ENCODE data around the gene GALNT17. TPM values are rescaled to one million over a fixed set of nuclear protein-coding genes. Genes with fewer than 3 reads are reported as not detected.

GALNT17 gene
- total RNA-seq, 1 donor from 2014 or later: 3.9 TPM

- Mint-ChIP-seq H3K27ac (no peak overlapping the region), H3K4me3 (ENCODE audit: low read depth) (no peak overlapping the region), H3K4me1 (ENCODE audit: low read depth) (no peaks in the 10 kb centered on the region), H3K27me3 (peaks cover 4% of the 10 kb centered on the region), H3K36me3 (ENCODE audit: insufficient read depth) (no peaks in the 10 kb centered on the region), H3K9me3 (ENCODE audit: low read depth) (peaks cover 9% of the 10 kb centered on the region)
- DNase-seq (ENCODE audit: low spot score, unreplicated experiment): no peak
- TF ChIP-seq CTCF (IDR thresholded peaks at IDR 0.05; ENCODE audit: unreplicated experiment): no peak
Observed at GRCh38 chr7:71706597-71706975, 574.6 kb downstream of the GALNT17 start.

GRCh38 chr7:71707041-71707440 is 575.1 kb downstream of the GALNT17 start:
- no peak overlapping the region for H3K27ac Mint-ChIP-seq
- no peak for TF ChIP-seq CTCF (IDR thresholded peaks at IDR 0.05; ENCODE audit: unreplicated experiment)
- H3K4me1 Mint-ChIP-seq (ENCODE audit: low read depth): no peaks in the 10 kb centered on the region
- no peaks in the 10 kb centered on the region for H3K36me3 Mint-ChIP-seq (ENCODE audit: insufficient read depth)
- peaks cover 7% of the 10 kb centered on the region for H3K9me3 Mint-ChIP-seq (ENCODE audit: low read depth)
- peaks cover 7% of the 10 kb centered on the region for H3K27me3 Mint-ChIP-seq
- DNase-seq (ENCODE audit: low spot score, unreplicated experiment): no peak
- no peak overlapping the region for H3K4me3 Mint-ChIP-seq (ENCODE audit: low read depth)

GRCh38 chr7:71708710-71709109 is 576.8 kb downstream of the GALNT17 start:
- Mint-ChIP-seq H3K27ac (no peak overlapping the region), H3K4me1 (ENCODE audit: low read depth) (no peaks in the 10 kb centered on the region), H3K9me3 (ENCODE audit: low read depth) (peaks cover 6% of the 10 kb centered on the region), H3K27me3 (peaks cover 13% of the 10 kb centered on the region), H3K36me3 (ENCODE audit: insufficient read depth) (no peaks in the 10 kb centered on the region), H3K4me3 (ENCODE audit: low read depth) (no peak overlapping the region)
- TF ChIP-seq CTCF (IDR thresholded peaks at IDR 0.05; ENCODE audit: unreplicated experiment): no peak
- DNase-seq (ENCODE audit: low spot score, unreplicated experiment): no peak

GRCh38 chr7:71710442-71710841 is 578.5 kb downstream of the GALNT17 start:
- H3K27ac Mint-ChIP-seq: no peak overlapping the region
- no peak for TF ChIP-seq CTCF (IDR thresholded peaks at IDR 0.05; ENCODE audit: unreplicated experiment)
- peaks cover 5% of the 10 kb centered on the region for H3K9me3 Mint-ChIP-seq (ENCODE audit: low read depth)
- no peaks in the 10 kb centered on the region for H3K36me3 Mint-ChIP-seq (ENCODE audit: insufficient read depth)
- no peak overlapping the region for H3K4me3 Mint-ChIP-seq (ENCODE audit: low read depth)
- no peak for DNase-seq (ENCODE audit: low spot score, unreplicated experiment)
- H3K27me3 Mint-ChIP-seq: peaks cover 13% of the 10 kb centered on the region
- H3K4me1 Mint-ChIP-seq (ENCODE audit: low read depth): no peaks in the 10 kb centered on the region

- no peak for TF ChIP-seq CTCF (IDR thresholded peaks at IDR 0.05; ENCODE audit: unreplicated experiment)
- H3K36me3 Mint-ChIP-seq (ENCODE audit: insufficient read depth): no peaks in the 10 kb centered on the region
- H3K4me1 Mint-ChIP-seq (ENCODE audit: low read depth): no peaks in the 10 kb centered on the region
- H3K27me3 Mint-ChIP-seq: peaks cover 20% of the 10 kb centered on the region
- no peak overlapping the region for H3K27ac Mint-ChIP-seq
- H3K9me3 Mint-ChIP-seq (ENCODE audit: low read depth): peaks cover 3% of the 10 kb centered on the region
- no peak for DNase-seq (ENCODE audit: low spot score, unreplicated experiment)
- no peak overlapping the region for H3K4me3 Mint-ChIP-seq (ENCODE audit: low read depth)
Observed at GRCh38 chr7:71712653-71713180, 580.8 kb downstream of the GALNT17 start.

Data from progenitor cell of endocrine pancreas (in vitro differentiated cells).